22Rv1 (cell line): Measurements from ENCODE around the gene SS18L1.

Source experiments
- H3K27ac ChIP-seq: fragments of 450-650 bp; 2 replicates; pipeline ENCODE4 v1.5.1; 2017
- ZFX ChIP-seq: fragments of 450-650 bp; IDR thresholded peaks from 2 replicates; pipeline ENCODE4 v1.6.1; 2017; ENCODE audit warnings: antibody characterized with exemption, borderline replicate concordance
- TF ChIP-seq, protein P1 (sequence below): fragments of 450-650 bp; IDR thresholded peaks from 2 replicates; pipeline ENCODE4 v1.5.1; 2017; ENCODE audit warnings: mild to moderate bottlenecking

SS18L1 gene

DNA sequence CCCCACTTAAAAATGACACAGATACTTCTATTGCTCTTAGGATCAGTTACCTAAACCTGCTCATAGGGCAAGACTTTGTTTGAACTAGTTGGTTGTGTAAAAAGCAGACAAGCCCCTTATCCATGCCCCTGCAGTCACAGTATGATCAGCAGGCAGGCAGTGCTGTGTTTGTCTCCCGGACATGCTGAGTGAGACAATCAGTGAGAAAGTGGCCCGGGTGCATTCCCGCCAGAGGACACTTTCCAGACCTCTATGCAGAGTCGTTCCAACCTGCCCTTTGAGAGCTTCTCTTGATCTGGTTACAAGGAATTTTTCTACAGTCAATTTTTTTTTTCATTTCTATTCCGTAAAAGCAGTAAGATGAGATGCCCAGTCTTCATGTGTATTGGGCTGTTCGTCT lies 15.1 kb upstream of the SS18L1 start:
- no peak overlapping the region for H3K27ac ChIP-seq
- no peak for TF ChIP-seq ZFX
- TF ChIP-seq, protein P1, sequence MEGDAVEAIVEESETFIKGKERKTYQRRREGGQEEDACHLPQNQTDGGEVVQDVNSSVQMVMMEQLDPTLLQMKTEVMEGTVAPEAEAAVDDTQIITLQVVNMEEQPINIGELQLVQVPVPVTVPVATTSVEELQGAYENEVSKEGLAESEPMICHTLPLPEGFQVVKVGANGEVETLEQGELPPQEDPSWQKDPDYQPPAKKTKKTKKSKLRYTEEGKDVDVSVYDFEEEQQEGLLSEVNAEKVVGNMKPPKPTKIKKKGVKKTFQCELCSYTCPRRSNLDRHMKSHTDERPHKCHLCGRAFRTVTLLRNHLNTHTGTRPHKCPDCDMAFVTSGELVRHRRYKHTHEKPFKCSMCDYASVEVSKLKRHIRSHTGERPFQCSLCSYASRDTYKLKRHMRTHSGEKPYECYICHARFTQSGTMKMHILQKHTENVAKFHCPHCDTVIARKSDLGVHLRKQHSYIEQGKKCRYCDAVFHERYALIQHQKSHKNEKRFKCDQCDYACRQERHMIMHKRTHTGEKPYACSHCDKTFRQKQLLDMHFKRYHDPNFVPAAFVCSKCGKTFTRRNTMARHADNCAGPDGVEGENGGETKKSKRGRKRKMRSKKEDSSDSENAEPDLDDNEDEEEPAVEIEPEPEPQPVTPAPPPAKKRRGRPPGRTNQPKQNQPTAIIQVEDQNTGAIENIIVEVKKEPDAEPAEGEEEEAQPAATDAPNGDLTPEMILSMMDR: no peak

DNA sequence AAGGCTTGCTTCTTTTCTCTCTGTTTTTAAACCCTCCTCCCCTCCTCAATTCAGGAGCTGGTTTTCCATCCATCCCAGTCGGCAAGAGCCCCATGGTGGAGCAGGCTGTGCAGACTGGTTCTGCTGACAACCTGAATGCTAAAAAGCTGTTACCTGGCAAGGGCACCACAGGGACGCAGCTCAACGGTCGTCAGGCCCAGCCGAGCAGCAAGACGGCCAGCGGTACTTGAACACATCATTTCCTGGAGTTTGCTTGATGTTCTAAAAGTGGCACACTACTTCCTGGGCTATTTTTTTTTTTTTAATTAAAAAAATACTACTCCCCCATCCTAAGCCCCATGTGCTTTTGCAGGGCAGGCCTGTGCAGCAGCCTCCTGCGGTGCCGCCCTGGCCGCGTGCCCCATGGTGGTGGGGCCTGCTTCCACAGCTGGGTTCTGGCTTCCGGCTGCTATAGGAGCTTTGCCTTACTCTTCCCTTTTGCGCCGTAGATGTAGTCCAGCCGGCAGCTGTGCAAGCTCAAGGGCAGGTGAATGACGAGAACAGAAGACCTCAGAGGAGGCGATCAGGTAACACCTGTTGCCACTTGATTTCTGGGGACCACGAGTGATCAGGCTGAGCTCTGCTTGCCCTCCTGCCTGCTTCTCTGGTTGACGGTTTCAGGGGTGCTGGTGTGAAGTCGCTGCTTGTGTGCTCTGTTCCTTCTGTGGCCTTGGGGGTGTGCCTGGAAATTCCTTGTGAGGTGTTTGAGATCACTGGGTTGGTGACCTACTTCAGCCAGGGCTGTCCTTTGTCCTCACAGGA lies 13.6 kb upstream of the SS18L1 start:
- TF ChIP-seq ZFX: no peak
- TF ChIP-seq, protein P1: no peak
- no peak overlapping the region for H3K27ac ChIP-seq

DNA sequence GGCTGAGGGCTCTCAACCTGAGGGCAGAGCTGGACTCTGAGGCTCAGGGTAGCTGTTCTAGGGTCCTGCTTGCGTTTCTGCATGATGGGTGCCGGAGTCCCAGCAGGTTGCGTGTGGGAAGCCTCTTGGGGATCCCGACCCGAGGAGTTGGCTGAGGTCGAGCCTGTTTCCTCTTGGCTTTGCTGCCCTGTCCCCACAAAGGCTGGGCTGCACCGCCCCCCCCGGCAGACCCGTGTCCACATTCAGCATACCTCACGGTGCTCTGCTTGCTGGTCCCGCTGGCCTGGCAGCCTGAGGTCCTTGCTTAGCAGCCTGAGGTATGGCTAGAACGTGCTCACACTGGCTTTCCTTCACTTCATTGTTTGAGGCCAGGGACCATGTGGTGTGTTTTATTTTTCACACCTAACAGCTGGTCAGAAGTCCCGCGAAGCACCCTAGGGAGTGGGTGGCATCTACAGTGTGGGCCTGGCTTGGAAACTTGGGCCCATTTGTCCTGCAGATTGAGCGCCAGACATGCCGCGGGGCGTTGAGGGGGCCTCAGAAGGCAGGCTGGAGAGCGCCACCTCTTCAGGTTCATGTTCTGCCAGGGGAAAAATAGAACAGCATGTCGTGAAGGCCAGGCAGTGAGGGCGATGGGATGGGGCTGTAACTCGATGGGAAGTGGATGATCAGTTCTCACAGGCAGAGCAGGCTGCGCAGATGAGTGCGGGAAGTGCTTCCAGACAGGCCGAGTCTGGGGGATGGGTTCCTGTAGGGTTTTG lies 11.8 kb upstream of the SS18L1 start:
- TF ChIP-seq, protein P1: no peak
- TF ChIP-seq ZFX: no peak
- H3K27ac ChIP-seq: no peak overlapping the region

DNA sequence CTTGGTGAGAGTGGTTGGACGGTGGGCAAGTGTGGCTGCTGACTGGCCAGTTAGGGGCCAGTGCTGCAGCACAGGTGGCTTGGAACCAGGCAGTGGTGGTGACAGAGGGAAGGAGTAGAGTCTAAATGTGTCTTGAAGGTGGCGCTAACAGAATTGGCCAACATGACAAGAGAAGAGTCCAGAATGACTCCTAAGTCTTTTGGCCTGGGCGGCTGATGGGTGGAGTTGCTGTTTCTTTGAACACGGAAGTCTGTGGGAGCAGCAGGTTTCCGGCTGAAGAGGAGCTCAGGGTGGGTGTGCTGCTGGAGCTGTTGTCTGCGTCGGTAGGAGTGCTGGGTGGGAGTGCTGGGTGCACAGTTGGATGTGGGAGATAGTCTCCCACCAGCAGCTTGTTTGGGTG lies 11.1 kb upstream of the SS18L1 start:
- TF ChIP-seq ZFX: no peak
- TF ChIP-seq, protein P1: no peak
- H3K27ac ChIP-seq: no peak overlapping the region

DNA sequence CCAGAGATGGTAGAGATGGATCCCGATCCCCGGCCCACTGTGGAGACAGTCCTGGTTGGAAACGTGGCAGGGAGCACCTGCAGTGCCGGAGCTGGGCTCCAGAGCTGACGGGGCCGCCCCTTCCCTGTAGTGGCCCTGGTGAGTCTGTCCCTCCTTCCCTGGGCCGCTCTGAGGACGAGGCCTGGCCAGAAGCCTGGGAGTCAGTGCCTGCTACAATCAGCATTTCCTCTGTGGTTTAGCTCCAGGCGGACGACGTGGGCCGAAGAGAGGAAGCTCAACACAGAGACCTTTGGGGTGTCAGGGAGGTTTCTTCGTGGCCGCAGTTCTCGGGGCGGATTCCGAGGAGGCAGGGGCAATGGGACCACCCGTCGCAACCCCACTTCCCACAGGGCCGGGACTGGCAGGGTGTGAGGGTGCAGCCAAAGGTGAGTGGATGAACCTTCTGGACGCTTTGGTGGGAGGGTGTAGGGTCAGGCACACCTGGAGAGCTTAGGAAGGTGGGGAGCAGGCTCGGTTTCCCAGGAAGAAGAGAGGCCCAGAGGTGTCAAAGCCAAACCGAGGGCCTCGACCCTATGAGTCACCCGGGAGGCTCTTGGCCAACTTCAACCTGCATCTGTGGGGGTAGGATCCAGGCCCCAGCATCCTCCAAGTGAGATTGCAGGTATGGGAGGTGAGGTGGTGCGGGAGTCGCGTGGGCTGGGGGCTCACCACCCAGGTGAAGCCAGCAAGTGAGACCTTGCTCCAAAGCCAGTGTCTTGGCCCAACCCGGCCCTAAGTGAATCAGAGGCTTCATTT lies 10.3 kb upstream of the SS18L1 start:
- TF ChIP-seq, protein P1: no peak
- no peak for TF ChIP-seq ZFX
- H3K27ac ChIP-seq: no peak overlapping the region

DNA sequence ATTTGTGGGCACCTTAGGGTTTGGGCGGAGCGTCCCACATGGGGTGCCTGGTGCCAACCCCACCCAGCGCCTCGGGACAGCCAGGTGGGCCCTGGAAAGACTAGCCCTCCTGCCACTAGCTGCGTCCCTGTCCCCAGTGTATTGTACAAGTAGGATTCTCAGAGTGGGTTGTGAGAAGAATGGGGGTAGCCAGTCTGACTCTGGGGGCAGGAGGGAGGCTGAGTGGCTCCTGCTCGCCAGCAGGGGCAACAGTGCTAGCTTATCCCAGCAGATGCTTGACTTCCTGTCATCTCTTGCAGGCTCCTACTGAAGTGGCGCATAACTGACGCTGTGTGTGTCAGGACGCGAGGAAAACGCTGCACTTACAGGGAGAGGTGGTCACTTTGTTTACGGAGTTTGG lies 9.7 kb upstream of the SS18L1 start:
- TF ChIP-seq, protein P1: no peak
- TF ChIP-seq ZFX: no peak
- no peak overlapping the region for H3K27ac ChIP-seq

DNA sequence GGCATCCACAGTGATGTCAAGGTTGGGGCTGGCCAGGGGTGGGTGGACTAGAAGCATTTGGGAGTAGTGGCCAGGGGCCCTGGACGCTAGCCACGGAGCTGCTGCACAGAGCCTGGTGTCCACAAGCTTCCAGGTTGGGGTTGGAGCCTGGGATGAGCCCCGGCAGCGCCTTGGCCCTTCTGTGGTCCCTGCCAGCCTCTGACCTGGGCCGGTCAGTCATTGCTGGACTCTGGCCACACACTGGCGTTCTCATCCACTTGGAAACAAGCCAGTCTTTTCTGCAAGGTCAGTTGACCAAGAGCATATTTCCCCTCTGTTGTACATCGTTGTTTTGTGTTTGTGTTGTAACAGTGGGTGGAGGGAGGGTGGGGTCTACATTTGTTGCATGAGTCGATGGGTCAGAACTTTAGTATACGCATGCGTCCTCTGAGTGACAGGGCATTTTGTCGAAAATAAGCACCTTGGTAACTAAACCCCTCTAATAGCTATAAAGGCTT lies 8.8 kb upstream of the SS18L1 start:
- peak overlapping the region; percentile 7; the same call in 1 of the 2 replicates for H3K27ac ChIP-seq

More for the DNA sequence above, 8.8 kb upstream of the SS18L1 start:
- no peak for TF ChIP-seq ZFX
- TF ChIP-seq, protein P1: no peak
